HepG2 (cell line): ENCODE results near the gene VAV2.

Experiments
- ATF3 ChIP-seq: sonication (generic); formaldehyde crosslinking; IDR thresholded peaks from 2 replicates; pipeline ENCODE4 v1.4.0; 2020; ENCODE audit warnings: missing genetic modification reagents
- CTCF ChIP-seq: sonication (generic); formaldehyde crosslinking; IDR thresholded peaks from 2 replicates; pipeline ENCODE4 v1.5.0; 2020; ENCODE audit warnings: mild to moderate bottlenecking, missing genetic modification reagents, moderate library complexity
- ESRRA ChIP-seq: sonication (generic); formaldehyde crosslinking; IDR thresholded peaks from 2 replicates; pipeline ENCODE4 v1.5.1; 2020; ENCODE audit warnings: mild to moderate bottlenecking, low read depth, missing genetic modification reagents
- LCORL ChIP-seq, 2 experiments: fragments of 450-650 bp in 1 of 2; sonication (generic) in 1 of 2; formaldehyde crosslinking in 1 of 2; IDR thresholded peaks; 2 replicates each; pipeline versions ENCODE4 v1.5.0 to v1.6.1; 2017 to 2020; ENCODE audit warnings: antibody characterized with exemption in 1 of 2, missing genetic modification reagents in 1 of 2
- RNF2 ChIP-seq: fragments of 450-650 bp; conservative IDR thresholded peaks from 2 replicates; pipeline ENCODE4 v1.6.1; 2016; ENCODE audit warnings: low read depth
- YY1 ChIP-seq: IDR thresholded peaks from 2 replicates; pipeline ENCODE4 v1.6.1; 2011; ENCODE audit warnings: low read length, low read depth, moderate library complexity, mild to moderate bottlenecking; ENCODE audit not compliant: insufficient read depth, insufficient replicate concordance
- ZNF512 ChIP-seq: sonication (generic); formaldehyde crosslinking; IDR thresholded peaks from 2 replicates; pipeline ENCODE4 v1.4.0; 2020; ENCODE audit warnings: mild to moderate bottlenecking, missing genetic modification reagents
- ZNF773 ChIP-seq: sonication (generic); formaldehyde crosslinking; IDR thresholded peaks from 2 replicates; pipeline ENCODE4 v1.4.0; 2020; ENCODE audit warnings: missing genetic modification reagents, borderline replicate concordance

GRCh38 chr9:133828338-133828997 is 163.7 kb downstream of the VAV2 start:
- TF ChIP-seq LCORL (IDR thresholded peaks at IDR 0.05) (no peak), LCORL (CRISPR knock-in tag; IDR thresholded peaks at IDR 0.05) (no peak), CTCF (CRISPR knock-in tag) (no peak), ZNF512 (CRISPR knock-in tag) (no peak), RNF2 (no peak), ZNF773 (CRISPR knock-in tag) (no peak), ATF3 (CRISPR knock-in tag) (no peak), YY1 (no peak), ESRRA (CRISPR knock-in tag) (no peak)
